NCI-H2171 treated with DMSO at 0.1 percent for 48 hours (cell line): ENCODE data around the gene CD38.
A peak's percentile ranks its signal among the peaks of the same experiment; 100 is the strongest.
"Not testable (repeated sequence)": the region's sequence is repeated elsewhere in the genome, so short reads cannot be mapped to it uniquely, and the experiment has no call there.

ENCODE experiments used
- DNase-seq: peaks from one replicate; lab custom pipeline; 2025; lab: John Stamatoyannopoulos, UW

CD38 gene

GRCh38 chr4:15762460-15762859 is 15.7 kb upstream of the CD38 start:
- DNase-seq: not testable (repeated sequence)

- DNase-seq: no peak
Observed at GRCh38 chr4:15765391-15765790, 12.7 kb upstream of the CD38 start.

GRCh38 chr4:15765910-15766697 is 12.0 kb upstream of the CD38 start:
- no peak for DNase-seq

GRCh38 chr4:15766821-15767220 is 11.3 kb upstream of the CD38 start:
- DNase-seq: no peak

- no peak for DNase-seq
Observed at GRCh38 chr4:15769202-15769601, 8.9 kb upstream of the CD38 start.

GRCh38 chr4:15771216-15772058 is 6.7 kb upstream of the CD38 start:
- no peak for DNase-seq

GRCh38 chr4:15774020-15774420 is 4.1 kb upstream of the CD38 start:
- no peak for DNase-seq

GRCh38 chr4:15776871-15777648 is 1.1 kb upstream of the CD38 start:
- DNase-seq: peak; percentile 1

- no peak for DNase-seq
Observed at GRCh38 chr4:15777697-15778288, 335 bp upstream of the CD38 start.

GRCh38 chr4:15779306-15779705 is 1.2 kb downstream of the CD38 start:
- no peak for DNase-seq

- no peak for DNase-seq
Observed at GRCh38 chr4:15779809-15780208, 1.7 kb downstream of the CD38 start.

- DNase-seq: no peak
Observed at GRCh38 chr4:15781427-15782095, 3.4 kb downstream of the CD38 start.

- DNase-seq: no peak
Observed at GRCh38 chr4:15783676-15784075, 5.5 kb downstream of the CD38 start.

GRCh38 chr4:15784959-15785634 is 7.0 kb downstream of the CD38 start:
- no peak for DNase-seq

GRCh38 chr4:15786743-15787142 is 8.6 kb downstream of the CD38 start:
- no peak for DNase-seq

GRCh38 chr4:15792974-15793373 is 14.8 kb downstream of the CD38 start:
- no peak for DNase-seq

GRCh38 chr4:15793506-15794363 is 15.6 kb downstream of the CD38 start:
- DNase-seq: no peak

GRCh38 chr4:15794426-15794825 is 16.3 kb downstream of the CD38 start:
- no peak for DNase-seq

GRCh38 chr4:15794905-15795304 is 16.8 kb downstream of the CD38 start:
- no peak for DNase-seq

- no peak for DNase-seq
Observed at GRCh38 chr4:15797320-15797719, 19.2 kb downstream of the CD38 start.
